Stimulated activated CD4-positive, alpha-beta T cell treated with anti-CD3 and anti-CD28 coated beads, Interleukin-4, amount 100 ng/mL, for 24 hours (primary cell): ENCODE results near the gene SELENOV.

Experiments
- DNase-seq: peaks from one replicate; pipeline ENCODE4 v3.0.0-alpha.2; 2020

The SELENOV gene

DNA sequence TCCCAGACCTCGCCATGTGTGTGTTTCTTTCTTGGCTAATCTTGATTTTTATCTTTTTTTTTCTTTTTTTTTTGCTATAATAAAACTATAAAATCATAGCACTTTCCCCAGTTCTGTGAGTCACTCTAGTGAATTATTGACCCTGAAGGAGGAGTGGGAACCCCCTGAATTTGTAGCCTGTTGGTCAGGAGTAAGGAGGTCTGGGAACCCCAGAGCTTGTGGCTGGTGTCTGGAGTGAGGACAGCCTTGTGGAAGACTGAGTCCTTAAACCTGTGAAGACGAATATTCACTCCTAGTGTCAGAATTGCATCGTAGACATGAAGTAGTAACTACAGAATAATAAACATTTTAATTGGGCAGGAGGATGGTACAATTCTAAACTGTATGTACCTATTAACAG lies 10.3 kb downstream of the SELENOV start:
- DNase-seq: no peak

GRCh38 chr19:39531834-39532232 lies 16.9 kb downstream of the SELENOV start:
- DNase-seq: no peak

DNA sequence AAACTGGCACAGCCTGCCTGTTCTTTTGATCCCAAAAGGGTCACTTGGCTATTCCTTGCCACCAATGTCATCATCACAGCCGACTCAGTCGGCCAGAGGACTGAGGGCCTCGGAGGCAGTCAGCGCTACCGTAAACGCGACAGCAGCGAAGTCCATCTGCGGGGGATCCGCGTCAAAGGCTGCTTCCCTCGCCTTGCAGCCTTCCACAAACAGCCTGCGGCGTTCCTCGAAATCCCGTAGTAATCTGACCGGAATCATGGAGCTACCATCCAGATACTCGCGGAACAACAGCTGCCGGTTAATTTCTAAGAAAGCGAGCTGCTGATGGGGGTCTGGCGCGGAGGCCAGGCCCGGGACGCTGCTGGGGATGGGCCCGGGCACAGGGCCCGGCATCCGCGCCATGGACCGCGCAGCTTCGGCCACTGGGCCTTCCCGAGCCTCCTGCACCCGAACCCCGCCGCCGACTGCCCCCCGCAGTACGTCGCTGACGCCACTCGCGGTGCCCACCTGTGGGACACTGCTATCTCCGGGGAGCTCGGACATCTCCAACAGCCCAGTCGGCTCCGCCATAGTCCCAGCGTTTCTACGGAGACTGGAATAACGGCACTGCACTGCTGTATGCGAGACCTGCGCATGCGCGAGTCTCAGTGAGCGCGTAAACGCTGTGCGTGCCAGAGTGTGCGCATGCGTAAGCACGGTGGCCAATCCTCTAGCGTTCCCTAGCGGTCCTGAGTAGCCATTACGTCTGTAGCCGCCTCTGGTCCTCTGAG lies 17.5 kb downstream of the SELENOV start, which contains the start of gene EID2B:
TSS of gene EID2B (minus strand) at position 620 of the 770 bp plus-strand sequence. CDS start at position 570, 50 bp downstream.
- DNase-seq: peak; percentile 94

DNA sequence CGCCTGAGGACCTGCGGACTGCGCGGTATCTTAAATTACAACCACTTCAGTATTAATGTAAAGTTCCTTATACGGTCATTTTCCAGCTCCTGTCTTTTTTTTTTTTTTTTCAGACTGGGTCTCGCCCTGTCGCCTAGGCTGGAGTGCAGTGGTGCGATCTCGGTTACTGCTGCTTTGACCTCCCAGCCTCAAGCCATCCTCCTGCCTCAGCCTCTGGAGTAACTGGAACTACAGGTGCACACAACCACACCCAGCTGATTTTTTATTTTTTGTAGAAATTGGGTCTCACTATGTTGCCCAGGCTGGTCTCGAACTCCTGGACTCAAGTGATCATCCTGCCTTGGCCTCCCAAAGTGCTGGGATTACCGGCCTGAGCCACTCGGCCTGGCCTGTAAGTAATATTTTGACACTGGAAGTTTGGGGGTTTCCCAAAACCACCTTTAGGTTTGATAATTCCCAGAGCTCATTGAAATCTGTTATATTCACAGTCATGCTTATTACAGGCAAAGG lies 18.1 kb downstream of the SELENOV start:
- no peak for DNase-seq

- no peak for DNase-seq
Measured at GRCh38 chr19:39533791-39534190, 18.9 kb downstream of the SELENOV start.

DNA sequence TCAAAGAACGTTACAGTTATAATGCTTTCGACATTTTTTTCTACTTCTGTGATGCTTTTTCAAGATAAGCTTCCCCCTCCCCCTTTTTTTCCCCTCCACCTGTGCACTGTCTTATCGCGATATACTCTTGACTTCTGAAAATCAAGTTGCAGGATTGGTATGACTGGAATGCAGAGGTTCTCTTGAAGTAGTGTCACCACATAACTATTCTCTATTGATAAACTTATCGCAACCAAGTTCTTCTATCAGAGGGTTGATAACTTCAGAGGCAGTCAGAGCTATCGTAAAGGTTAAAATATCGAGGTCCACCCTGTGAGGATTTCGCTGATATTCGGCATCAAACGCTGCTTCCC lies 24.2 kb downstream of the SELENOV start:
- no peak for DNase-seq

DNA sequence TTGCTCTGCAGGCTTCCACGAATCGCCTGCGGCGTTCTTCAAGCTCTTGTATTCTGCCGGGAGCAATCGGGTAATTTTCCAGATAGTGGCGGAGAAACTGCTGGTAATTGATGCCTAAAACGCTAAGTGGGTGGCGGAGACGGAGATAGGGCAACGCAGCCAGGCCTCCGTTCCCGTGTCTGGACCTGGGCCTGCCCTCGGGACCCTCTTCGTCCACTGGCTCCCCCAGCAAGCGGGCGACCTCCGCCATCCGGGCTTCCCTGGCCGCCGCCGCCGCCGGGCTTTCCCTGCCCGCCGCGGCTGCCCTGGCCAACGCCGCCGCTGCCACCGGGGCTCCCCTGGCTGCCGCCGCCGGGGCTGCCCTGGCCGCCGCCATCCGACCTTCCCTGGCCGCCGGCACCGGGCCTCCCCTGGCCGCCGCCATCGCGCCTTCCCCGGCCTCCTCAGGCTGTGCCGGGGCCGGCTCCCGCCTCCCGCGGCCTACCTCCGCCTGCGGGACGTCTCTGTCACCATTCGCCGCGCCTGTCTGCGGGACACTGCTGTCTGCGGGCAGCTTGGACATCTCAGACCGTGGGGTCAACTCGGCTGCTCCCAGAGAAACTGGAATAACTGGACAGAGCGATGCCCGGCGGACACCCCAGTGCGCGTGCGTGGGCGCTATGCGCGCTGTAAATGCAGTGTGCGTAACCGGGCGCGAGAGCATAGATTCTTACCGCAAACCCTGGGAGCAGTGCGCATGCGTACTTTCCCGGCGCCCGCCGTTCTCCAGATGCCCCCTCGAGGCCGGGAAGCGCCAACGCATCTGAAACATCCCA lies 24.8 kb downstream of the SELENOV start, which contains the start of gene EID2:
TSS of gene EID2 (minus strand) at position 644 of the 815 bp plus-strand sequence. CDS start at position 562, 82 bp downstream.
- DNase-seq: peak; percentile 96

DNA sequence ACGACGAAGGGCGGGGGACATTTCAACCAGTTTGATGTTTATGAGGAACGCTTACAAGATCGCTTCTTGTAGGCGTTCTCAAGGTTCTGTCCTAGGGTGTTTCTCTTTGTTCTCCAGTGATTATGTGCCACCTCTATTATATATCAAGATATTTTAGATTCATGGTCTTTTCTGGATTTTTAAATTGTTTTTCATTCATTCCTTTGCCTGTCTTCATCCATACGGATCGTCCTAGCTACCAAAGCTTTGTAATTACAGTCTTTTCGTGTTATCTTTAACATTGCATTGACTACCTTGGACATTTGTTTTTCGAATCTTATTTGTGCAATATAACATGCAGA lies 25.4 kb downstream of the SELENOV start:
- no peak for DNase-seq

DNA sequence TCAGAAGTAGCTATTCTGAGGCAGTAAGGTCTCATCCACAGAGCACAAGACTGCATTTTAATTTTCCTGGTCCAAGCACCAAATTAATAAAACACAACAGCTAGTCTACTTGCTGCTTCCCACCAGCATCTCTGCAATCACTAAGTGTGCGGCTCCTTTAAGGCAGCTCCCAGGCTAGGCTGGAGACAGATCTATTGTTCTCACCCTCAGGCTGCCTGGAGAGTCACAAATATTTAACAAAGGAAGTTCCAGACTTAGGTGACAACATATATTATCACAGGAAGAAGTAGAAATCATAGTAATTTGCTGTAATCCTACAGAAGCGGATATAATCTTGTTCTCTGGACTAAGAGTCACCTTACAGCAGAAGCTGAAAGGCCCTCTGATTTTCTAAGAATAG lies 27.3 kb downstream of the SELENOV start:
- no peak for DNase-seq

- DNase-seq: no peak
Measured at GRCh38 chr19:39543477-39543857, 28.5 kb downstream of the SELENOV start.

- no peak for DNase-seq
Measured at GRCh38 chr19:39544226-39544903, 29.4 kb downstream of the SELENOV start.

DNA sequence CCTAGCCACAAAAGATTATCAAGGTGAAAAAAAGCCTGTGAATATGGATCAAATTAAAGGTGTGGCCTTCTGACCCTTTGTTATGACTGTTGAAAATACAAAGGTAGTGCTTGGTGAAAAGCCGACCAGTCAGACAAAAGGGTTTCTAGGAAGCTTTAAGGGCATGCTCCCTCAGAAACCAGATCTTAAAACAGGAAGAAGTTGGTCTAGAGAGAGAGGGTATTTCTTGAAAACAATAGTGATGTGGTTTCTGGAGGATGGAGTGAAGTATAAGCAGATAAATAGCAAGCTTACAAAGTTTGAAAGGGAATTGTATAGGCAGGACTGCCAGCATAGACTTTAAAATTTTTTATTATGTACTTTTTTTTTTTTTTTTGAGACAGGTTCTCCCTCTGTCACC lies 30.0 kb downstream of the SELENOV start:
- no peak for DNase-seq

- no peak for DNase-seq
Measured at GRCh38 chr19:39546599-39546998, 31.7 kb downstream of the SELENOV start.

DNA sequence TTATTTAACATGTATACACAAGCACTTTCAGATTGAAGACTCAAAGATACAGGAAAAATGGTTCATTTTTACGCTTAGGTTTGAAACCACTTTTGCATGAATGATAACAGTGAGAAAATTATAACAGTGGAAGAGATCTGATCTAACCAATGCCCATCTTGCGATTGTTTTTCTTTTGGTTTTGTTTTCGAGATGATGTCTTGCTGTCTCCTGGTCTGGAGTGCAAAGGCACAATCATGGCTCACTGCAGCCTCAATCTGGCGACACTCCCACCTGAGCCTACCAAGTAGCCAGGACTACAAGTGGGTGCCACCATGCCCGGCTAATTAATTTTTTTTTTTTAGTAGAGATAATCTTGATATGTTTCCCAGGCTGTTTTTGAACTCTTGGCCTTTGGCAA lies 35.3 kb downstream of the SELENOV start:
- DNase-seq: no peak

- no peak for DNase-seq
Measured at GRCh38 chr19:39553082-39553652, 38.2 kb downstream of the SELENOV start.

GRCh38 chr19:39554701-39555311 lies 39.9 kb downstream of the SELENOV start:
- DNase-seq: no peak

GRCh38 chr19:39555883-39556282 lies 40.9 kb downstream of the SELENOV start:
- DNase-seq: no peak

DNA sequence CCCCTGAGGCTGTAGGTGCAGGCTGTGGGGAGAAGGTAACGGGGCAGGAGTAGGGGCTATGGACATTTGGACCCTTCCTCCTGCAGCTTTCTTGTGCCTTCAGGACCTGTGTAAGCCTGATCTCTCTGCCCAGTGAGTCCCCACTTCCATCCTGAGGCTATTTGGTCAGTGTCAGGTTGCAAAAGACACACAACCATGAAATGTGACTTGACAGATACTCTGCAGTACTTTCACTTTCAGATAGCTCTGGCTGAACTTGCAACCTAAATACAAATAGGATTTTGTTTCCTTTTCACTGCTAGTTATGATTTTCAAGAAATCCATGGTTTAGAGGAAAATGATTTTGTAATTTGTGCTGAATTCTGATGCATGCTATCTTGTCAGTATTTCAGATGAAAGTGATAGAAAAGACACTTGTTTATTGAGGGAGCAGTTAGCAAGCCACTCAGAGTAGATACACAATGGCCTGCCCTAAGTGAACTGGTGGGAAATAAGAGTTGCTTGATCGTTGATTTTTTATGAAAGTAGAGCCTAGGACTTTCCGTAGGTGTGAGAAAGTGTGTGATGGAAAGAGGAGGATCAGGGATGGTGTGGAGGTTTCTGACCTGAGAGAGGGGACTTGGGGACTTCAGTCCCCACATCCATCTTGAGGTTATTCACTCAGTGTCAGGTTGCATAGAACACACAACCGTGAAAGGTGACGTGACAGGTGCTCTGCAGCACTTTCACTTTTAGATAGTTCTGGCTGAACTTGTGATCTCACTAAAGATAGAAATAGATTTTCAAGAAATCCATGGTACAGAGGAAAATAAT lies 43.1 kb downstream of the SELENOV start:
- DNase-seq: no peak

DNA sequence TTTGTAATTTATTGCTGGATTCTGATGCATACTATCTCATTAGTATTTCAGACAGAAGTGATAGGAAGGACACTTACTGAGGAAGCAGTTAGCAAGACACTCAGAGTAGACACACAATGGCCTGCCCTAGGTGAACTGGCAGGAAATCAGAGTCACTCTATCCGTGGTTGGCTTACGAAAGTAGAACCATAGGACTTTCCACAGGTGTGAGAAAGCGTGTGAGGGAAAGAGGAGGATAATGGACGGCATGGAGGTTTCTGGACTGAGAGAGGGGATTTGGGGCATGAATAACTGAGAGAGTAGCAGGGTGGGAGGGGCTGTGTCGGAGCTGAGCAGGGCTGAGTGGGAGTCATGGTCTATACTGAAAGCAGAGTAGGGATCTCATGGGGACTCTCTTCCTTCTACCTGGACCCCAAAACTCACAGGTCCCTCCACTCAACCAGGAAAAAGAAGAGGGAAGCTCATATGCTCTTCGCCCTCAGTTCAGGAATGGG lies 43.7 kb downstream of the SELENOV start:
- DNase-seq: no peak

- no peak for DNase-seq
Measured at GRCh38 chr19:39563408-39563807, 48.5 kb downstream of the SELENOV start.

GRCh38 chr19:39566064-39566463 lies 51.1 kb downstream of the SELENOV start:
- no peak for DNase-seq

GRCh38 chr19:39568604-39569003 lies 53.7 kb downstream of the SELENOV start:
- DNase-seq: no peak
